Ramos (cell line): ENCODE results near the gene MAGEA9B.
"Not testable (repeated sequence)": the region's sequence is repeated elsewhere in the genome, so short reads cannot be mapped to it uniquely, and the experiment has no call there.

Source experiments
- in situ Hi-C: fragments of 300-500 bp; cut with MboI; formaldehyde crosslinking; loops from one replicate; pipeline ENCODE4 v1.14.3; 2022; ENCODE audit warnings: low sequenced_read_pairs; ENCODE audit not compliant: unreplicated experiment

MAGEA9B gene

DNA sequence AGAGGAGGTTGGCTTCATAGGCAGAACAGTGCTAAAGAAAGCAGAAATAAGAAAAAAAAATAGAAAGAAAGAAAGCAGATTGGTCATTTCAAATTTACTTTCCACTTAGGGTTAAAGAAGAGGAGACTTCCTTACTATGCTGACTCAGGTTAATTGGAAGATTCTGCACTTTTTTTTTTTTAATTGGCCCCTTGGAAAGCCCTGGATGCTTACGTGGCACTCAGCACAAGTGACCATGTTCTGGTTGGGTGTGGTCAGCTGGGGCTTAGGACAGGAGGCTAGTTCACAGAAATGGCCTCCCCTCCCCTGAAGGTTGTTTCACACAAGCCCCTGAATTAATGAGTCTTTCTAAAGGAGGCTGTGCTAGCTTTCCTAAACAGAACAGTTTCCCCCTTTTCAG lies 14.5 kb downstream of the MAGEA9B start:
- in situ Hi-C loops = no loop called here

DNA sequence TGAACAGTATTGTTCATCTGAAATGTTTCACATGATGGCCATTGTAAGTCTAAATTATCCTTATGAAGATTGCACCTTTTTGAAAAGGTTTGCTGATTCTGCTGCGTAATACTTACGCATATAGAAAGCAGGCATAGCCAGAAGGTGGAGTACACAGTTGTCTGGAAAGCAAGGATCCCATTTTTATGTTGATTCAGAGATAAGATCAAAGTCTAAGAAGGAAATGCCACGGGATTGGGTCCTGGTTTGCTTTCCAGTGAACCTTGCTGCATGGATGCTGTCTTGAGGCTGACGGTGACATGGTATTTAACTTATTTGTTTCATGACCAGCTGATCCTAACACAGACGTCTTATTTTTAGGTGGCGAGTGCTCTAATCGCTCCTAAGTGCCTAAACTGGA lies 15.5 kb downstream of the MAGEA9B start:
- in situ Hi-C loops = no loop called here

- in situ Hi-C loops = no loop called here
These were observed 16.6 kb downstream of the MAGEA9B start for GRCh38 chrX:149570668-149571067.

DNA sequence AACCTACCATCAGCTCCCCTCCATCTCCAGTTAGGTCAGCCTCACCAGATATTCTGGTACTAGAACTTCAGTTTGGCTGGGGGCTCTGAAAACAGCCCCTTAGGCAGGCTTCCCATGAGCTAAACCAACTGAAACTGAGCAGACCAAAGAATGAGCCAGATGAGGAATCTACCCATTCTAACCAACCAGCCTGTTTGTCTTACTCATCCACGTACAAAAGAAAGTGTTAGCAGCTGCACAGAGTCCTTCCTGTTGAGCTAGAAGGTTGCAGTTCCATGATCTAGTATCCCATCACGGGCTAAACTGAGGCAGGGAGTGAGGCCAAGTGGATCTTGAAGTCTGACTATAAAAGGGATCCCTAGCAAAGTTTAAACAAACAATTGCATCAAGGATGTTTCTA lies 17.5 kb downstream of the MAGEA9B start:
- in situ Hi-C loops = no loop called here

DNA sequence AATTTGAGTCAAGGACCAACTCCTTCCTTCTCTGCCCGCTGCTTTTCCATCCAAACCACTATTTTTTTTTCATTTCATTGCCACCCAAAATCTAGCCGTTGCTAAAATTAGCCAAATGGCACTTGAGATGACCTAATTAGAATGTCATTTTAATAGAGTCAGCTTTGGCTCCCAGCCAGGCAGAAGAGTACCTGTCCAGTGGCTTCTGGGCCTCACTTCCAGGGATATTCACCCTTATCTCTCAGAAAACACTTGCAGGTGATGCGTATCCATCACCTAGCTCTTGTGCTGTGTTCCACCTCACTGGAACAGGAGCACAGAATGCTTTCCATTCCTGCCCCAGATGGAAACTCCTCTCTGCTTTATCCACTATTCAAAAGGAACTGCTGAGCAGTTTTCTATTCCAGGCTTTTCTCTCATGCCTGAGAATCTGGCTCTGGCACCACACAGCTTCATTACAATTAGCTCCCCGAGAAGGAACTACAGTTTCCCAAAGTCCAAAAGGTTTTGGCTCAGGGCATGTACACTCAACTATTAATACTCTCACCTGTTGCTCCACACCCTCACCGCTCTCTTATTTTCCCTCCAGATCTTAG lies 18.5 kb downstream of the MAGEA9B start:
- in situ Hi-C loops = no loop called here

- in situ Hi-C loops = no loop called here
These were observed 19.4 kb downstream of the MAGEA9B start for GRCh38 chrX:149567621-149568417.

- in situ Hi-C loops = no loop called here
These were observed 23.9 kb downstream of the MAGEA9B start for GRCh38 chrX:149563359-149563758.

- in situ Hi-C loops = not testable (repeated sequence)
These were observed 32.0 kb downstream of the MAGEA9B start for GRCh38 chrX:149555251-149555650.

DNA sequence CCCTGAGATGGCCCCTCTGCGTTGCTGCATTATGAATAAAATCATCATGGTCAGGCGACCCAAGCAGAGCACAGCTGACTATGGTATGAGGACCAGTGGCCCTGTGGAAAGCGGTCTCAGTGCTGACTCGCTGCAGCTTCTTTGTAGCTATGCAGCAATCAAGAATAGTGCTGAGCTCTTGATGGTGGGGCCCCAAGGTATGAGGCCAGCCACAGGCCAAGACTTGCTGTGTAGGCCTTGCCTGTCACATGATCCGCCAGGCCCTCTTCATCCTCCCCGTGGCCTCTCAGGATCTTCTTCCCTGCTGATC lies 35.4 kb downstream of the MAGEA9B start:
- in situ Hi-C loops = not testable (repeated sequence)

DNA sequence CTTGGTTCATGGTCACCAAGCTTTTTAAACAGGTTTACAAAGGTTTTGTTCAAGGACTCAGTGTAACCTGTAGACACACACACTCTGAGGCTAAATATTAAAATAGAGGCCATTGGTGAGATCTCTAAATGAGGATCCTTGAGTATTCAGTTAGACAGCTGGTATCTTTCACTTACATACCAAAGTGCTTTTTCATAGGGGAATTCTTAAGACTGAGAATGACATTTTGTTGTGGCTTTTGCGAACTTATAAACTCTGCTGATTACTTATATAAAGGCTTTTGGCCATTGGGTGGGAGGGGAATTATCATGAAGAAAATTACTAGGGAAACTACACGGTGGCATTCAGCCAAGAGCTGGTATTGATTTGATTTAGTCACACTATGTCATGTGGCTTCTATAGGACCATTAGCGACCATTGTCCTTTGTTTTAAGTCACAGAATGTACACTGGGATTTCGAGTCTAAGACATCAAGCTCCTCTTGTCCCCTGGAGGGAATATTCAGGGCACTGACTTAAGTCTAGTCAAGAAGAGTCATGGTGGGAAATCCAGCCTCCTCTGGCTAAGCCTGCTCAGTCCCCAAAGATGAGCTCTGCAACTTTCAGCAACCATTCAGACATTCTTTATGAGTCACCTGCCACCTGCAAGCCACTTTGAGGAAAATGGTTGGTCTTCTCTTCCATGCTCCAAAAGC lies 35.9 kb downstream of the MAGEA9B start:
- in situ Hi-C loops = not testable (repeated sequence)

DNA sequence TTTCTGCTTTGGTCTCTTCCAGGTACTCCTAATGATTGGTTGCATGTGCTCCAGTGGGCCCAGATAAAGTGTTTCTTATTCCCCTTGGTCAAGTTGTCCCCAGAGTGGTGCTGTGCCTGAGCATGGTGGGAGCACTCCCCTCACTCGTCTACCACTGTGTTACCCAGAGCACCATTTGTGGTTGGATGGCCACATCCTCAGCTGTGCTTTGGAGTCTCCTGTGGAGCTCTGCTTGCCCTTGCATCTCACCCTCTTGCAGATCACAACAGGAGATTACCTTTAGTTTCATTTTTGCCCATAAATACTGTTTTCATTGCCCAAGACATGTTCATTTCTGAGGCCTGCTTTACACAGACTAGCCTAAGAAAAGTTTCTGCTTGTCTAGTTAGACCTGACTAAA lies 36.8 kb downstream of the MAGEA9B start:
- in situ Hi-C loops = not testable (repeated sequence)

DNA sequence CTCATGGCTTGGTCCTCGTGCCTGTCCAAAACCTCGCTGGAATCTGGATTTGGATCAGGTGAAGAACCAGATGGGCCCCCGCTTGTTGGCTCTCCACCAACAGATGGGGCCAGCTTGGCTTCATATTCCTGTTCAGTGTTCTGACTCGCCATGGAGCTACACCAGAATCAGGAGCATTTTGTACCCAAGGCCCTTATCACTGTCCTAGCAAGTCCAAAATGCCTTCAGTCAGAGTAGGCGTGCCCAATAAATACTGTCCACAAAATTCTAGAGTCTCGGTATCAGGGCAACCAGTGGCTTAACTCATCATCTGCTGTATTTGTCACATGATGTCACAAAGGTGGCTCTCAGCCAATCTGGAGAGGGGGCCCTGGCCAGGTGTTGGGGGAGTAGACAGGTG lies 37.6 kb downstream of the MAGEA9B start, which contains the start of gene HSFX3:
Gene HSFX3 (minus strand): TSS at position 224 of the 400 bp plus-strand sequence. CDS start 72 bp downstream, at position 152.
- in situ Hi-C loops = not testable (repeated sequence)

DNA sequence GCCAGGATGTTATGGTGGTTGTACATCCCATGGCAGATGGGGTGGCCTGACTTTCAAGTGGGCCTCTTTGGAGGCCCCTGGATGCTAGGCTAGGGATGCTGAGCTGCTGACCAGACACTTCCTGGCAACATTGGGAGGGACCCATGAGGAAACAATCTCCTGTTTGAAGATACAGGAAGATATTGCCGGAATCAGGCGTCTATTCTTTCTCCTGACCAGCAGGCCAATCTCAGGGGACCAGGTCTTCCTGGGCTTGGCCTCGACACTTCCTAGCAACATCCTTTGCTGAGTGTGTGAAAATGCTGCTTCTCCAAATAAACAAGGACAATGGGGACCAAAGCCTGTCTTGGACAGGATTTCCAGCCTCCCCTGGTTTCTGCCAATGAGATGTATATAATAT lies 39.5 kb downstream of the MAGEA9B start:
- in situ Hi-C loops = not testable (repeated sequence)

DNA sequence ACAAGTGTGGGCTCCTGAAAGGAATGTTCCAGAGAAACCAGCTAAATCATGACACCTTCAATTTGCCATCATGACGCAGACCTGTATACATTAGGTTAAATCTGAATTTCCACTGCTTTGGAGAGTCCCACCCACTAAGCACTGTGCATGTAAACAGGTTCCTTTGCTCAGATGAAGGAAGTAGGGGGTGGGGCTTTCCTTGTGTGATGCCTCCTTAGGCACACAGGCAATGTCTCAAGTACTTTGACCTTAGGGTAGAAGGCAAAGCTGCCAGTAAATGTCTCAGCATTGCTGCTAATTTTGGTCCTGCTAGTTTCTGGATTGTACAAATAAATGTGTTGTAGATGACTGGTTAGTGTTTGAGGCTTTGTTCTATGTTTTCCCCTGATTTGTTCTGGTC lies 40.3 kb downstream of the MAGEA9B start:
- in situ Hi-C loops = not testable (repeated sequence)

- in situ Hi-C loops = not testable (repeated sequence)
These were observed 41.4 kb downstream of the MAGEA9B start for GRCh38 chrX:149545545-149546543.

DNA sequence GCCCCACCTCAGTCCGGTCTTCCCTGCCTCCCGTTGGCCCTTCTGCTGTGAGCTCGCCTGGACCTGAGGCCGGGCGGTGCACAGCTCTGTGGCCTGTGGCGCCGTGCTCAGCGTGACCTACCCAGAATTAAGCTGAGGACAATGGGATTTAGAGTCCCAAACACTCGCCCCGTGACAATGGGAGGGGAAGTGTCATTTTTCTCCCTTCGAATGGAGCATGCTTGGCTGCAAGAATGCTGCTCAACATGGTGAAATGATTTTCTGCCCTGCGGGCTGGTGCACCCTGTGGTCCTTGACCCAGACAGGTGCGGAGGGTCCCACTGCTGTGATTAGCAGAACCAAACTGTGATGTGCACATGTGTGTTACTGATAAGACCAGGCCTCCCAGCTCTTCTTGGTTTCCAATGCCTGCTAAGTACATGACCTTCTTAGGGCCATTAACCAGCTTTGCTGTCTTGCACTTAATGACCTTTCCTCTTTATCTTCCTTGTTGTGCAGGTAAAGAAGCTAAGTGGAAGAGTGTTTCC lies 45.7 kb downstream of the MAGEA9B start:
- in situ Hi-C loops = no loop called here

- in situ Hi-C loops = no loop called here
These were observed 46.4 kb downstream of the MAGEA9B start, which contains the start of gene EOLA1 for GRCh38 chrX:149540621-149541520. EOLA1 (plus strand) TSS chrX:149541012; CDS start chrX:149545631, 4,619 bp downstream.

DNA sequence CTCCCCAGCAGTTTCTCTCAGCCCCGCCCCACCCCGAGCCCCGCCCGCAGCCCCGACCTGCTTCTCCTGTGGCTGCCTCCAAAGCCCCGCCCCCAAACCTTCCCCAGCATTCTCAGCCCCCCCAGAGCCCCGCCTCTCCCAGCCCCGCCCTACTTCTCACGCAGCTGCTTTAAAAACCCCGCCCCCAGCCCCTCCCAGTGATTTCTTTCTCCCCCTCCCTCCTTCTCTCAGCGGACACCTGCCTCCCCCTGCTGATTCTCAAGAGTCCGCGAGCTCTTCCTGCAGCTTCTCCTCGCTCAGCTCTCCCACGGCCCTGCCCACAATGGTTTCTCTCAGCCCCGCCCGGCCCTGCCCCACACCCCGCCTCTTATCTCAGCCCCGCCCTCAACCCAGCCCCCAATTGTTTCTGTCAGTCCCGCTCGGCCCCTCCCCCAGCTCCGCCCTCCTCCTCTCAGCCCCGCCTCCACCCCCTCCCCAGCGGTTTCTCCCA lies 47.1 kb downstream of the MAGEA9B start:
- in situ Hi-C loops = no loop called here
